ENCODE measurements around the gene TP53INP2.

DNA sequence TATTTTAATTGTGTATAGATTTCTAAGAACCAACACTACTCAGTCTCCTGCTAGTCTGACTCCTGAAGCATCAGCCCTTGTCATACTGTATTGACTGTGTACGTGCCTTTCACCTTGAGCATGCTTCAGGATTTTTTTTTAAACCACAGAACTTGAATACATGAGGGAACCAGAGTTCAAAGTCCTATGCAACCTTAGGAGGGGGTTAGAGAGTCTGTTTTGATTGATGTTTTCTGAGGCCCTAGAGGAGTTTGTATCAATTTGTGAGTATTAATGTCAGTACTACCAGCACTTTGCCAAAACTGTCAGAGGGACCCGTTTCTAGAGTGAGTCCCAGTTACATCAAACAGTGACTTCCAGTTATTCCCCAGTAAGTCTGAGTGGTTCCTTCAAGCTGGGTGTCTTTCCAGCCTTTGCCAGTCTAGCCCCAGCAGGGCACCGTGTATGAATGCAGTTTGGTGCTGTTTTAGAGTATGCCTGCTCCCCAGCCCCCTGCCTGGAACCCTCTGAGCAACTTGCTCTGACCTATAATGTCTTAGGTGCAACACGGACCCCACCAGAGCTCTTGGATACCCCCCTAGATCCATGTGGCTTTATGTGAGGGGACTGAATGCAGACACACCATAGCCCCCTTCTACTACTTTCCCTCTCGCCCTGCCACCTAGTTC, 8.5 kb downstream of the TP53INP2 start:
- no peak for TF ChIP-seq CTCF (IDR thresholded peaks at IDR 0.05; ENCODE audit: extremely low read depth in 1 of 2, insufficient read depth in 1 of 2, low read depth in 1 of 2, low read length in 2 of 2)
- no peak for TF ChIP-seq POLR2A (IDR thresholded peaks at IDR 0.05; ENCODE audit: low read depth, low read length)
- TF ChIP-seq EZH2 (IDR thresholded peaks at IDR 0.05; ENCODE audit: borderline replicate concordance, low read depth, low read length, severe bottlenecking) = no peak
- TF ChIP-seq, protein P1, sequence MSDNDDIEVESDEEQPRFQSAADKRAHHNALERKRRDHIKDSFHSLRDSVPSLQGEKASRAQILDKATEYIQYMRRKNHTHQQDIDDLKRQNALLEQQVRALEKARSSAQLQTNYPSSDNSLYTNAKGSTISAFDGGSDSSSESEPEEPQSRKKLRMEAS (IDR thresholded peaks at IDR 0.05; ENCODE audit: insufficient read depth, insufficient read length) = no peak
